Endothelial cell (in vitro differentiated cells): ENCODE results near the gene DPP10. TPM values are rescaled to one million over a fixed set of nuclear protein-coding genes. Genes with fewer than 3 reads are reported as not detected.

ENCODE experiments used
- DNase-seq: peaks from one replicate; pipeline ENCODE4 v3.0.0; 2021; ENCODE audit warnings: low spot score
- H3K27ac Mint-ChIP-seq: one replicate; pipeline ENCODE4 v1.8.0; 2021; ENCODE audit warnings: mixed read lengths, inconsistent platforms; ENCODE audit not compliant: unreplicated experiment
- H3K27me3 Mint-ChIP-seq: one replicate; pipeline ENCODE4 v1.8.0; 2021; ENCODE audit warnings: mild to moderate bottlenecking, moderate library complexity, mixed read lengths, inconsistent platforms; ENCODE audit not compliant: unreplicated experiment
- H3K36me3 Mint-ChIP-seq: one replicate; pipeline ENCODE4 v1.8.0; 2021; ENCODE audit warnings: mild to moderate bottlenecking, low read depth, mixed read lengths, inconsistent platforms; ENCODE audit not compliant: unreplicated experiment
- H3K4me1 Mint-ChIP-seq: one replicate; pipeline ENCODE4 v1.8.0; 2021; ENCODE audit warnings: mild to moderate bottlenecking, mixed read lengths, inconsistent platforms; ENCODE audit not compliant: unreplicated experiment
- H3K4me3 Mint-ChIP-seq: one replicate; pipeline ENCODE4 v1.8.0; 2021; ENCODE audit warnings: mild to moderate bottlenecking, mixed read lengths, inconsistent platforms; ENCODE audit not compliant: unreplicated experiment
- H3K9me3 Mint-ChIP-seq: one replicate; pipeline ENCODE4 v1.8.0; 2021; ENCODE audit warnings: mixed read lengths, inconsistent platforms; ENCODE audit not compliant: unreplicated experiment
- total RNA-seq: library from RNA; stranded (reverse); fragmentation: NEBNext Ultra II Directional; extraction: Animal tissue kit (Norgen Biotek cat#: 25700); gene quantifications from one replicate; pipeline ENCODE4 v1.2.1, GENCODE V29; 2021; ENCODE audit not compliant: unreplicated experiment
- TF ChIP-seq, protein P1 (sequence below): fragments of 200-600 bp; sonication (generic); IDR thresholded peaks from one replicate; pipeline ENCODE4 v1.5.0; 2021; ENCODE audit warnings: antibody characterized with exemption; ENCODE audit not compliant: unreplicated experiment

Gene DPP10
- total RNA-seq, 1 donor from 2014 or later: 3.3 TPM

GRCh38 chr2:115771516-115771915 is 1329.1 kb downstream of the DPP10 start:
- Mint-ChIP-seq H3K36me3 (no peaks in the 10 kb centered on the region), H3K4me1 (peaks cover 15% of the 10 kb centered on the region), H3K27me3 (no peaks in the 10 kb centered on the region), H3K4me3 (no peak overlapping the region), H3K27ac (no peak overlapping the region), H3K9me3 (no peaks in the 10 kb centered on the region)
- no peak for DNase-seq
- TF ChIP-seq, protein P1, sequence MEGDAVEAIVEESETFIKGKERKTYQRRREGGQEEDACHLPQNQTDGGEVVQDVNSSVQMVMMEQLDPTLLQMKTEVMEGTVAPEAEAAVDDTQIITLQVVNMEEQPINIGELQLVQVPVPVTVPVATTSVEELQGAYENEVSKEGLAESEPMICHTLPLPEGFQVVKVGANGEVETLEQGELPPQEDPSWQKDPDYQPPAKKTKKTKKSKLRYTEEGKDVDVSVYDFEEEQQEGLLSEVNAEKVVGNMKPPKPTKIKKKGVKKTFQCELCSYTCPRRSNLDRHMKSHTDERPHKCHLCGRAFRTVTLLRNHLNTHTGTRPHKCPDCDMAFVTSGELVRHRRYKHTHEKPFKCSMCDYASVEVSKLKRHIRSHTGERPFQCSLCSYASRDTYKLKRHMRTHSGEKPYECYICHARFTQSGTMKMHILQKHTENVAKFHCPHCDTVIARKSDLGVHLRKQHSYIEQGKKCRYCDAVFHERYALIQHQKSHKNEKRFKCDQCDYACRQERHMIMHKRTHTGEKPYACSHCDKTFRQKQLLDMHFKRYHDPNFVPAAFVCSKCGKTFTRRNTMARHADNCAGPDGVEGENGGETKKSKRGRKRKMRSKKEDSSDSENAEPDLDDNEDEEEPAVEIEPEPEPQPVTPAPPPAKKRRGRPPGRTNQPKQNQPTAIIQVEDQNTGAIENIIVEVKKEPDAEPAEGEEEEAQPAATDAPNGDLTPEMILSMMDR: no peak

- Mint-ChIP-seq H3K36me3 (no peaks in the 10 kb centered on the region), H3K4me3 (no peak overlapping the region)
These were observed 1331.9 kb downstream of the DPP10 start for GRCh38 chr2:115774361-115774760.

DNA sequence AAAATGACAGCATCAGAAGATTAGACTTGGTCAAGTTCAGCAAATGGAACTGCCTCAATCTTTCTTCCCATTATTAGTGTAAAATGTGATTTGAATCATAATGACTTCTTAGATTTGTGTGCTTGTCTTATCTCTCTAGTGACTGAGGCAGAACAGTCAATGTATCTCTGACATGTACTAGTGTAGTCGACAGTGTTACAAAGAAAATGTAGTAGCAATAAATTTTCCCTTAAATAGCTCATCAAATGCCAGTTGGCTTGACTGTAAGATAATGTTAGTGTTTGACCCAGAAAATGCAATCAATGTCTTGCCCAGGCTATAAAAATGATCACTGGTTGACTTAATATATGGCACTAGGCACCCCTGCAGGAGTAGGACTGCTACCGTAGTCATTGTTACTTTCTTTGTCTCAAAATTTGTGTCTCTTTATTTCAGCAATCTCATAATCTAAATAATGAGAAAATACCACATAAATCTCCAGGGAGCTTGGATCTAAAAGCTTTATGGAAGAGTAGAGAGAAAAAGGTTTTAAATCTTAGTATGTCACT is 1336.7 kb downstream of the DPP10 start:
- no peak overlapping the region for H3K27ac Mint-ChIP-seq
- TF ChIP-seq, protein P1: no peak
- no peaks in the 10 kb centered on the region for H3K36me3 Mint-ChIP-seq
- H3K27me3 Mint-ChIP-seq: no peaks in the 10 kb centered on the region
- H3K9me3 Mint-ChIP-seq: no peaks in the 10 kb centered on the region
- DNase-seq: no peak
- no peak overlapping the region for H3K4me3 Mint-ChIP-seq
- peaks cover 4% of the 10 kb centered on the region for H3K4me1 Mint-ChIP-seq

More at GRCh38 chr2:115774361-115774760, 1331.9 kb downstream of the DPP10 start:
- Mint-ChIP-seq H3K9me3 (no peaks in the 10 kb centered on the region), H3K27me3 (no peaks in the 10 kb centered on the region), H3K4me1 (peaks cover 15% of the 10 kb centered on the region), H3K27ac (no peak overlapping the region)
- TF ChIP-seq, protein P1: no peak
- no peak for DNase-seq

DNA sequence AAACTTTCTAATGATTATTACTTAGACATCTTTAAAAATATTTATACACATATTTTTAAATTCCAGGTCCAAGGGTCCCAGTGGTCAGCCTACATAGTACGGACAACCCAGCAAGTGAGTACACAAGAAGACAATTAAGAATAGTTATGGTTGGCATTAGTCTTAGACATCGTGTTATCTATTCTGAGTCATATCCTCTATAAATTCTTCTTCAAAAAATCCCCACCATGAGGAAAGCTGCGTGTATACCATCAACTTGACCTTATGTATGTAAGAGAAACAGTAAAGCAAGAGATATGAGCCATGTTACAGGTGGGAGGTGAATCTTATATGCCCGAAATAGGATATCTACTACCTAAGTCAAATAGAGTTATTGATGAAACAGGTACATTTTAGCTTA is 1339.8 kb downstream of the DPP10 start:
- TF ChIP-seq, protein P1: no peak
- Mint-ChIP-seq H3K27ac (no peak overlapping the region), H3K4me1 (no peaks in the 10 kb centered on the region), H3K4me3 (no peak overlapping the region), H3K9me3 (no peaks in the 10 kb centered on the region), H3K36me3 (no peaks in the 10 kb centered on the region), H3K27me3 (no peaks in the 10 kb centered on the region)
- no peak for DNase-seq

DNA sequence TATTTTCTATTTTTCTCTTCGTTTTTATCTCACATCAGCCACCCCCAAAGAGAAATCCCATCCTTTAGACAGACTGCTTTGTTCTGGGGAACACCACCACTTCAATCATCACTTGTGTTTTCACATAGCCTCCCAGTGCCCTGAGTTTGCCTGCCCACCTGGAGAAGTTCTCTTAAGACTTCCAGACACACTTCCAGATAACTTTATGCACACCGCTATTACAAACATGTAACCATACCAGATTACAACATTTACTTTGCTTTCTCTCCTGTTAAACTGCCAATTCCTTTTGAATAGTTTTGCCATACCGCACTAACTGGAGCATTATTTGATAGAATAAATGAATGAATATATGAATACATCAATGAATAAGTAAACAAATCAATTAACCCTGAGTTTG is 1353.6 kb downstream of the DPP10 start:
- Mint-ChIP-seq H3K36me3 (no peaks in the 10 kb centered on the region), H3K27ac (no peak overlapping the region)
- TF ChIP-seq, protein P1: no peak

More for the DNA sequence above, 1353.6 kb downstream of the DPP10 start:
- Mint-ChIP-seq H3K9me3 (no peaks in the 10 kb centered on the region), H3K4me1 (no peaks in the 10 kb centered on the region), H3K4me3 (no peak overlapping the region), H3K27me3 (no peaks in the 10 kb centered on the region)
- no peak for DNase-seq
